ENCODE data around the gene UCK2.

DNA sequence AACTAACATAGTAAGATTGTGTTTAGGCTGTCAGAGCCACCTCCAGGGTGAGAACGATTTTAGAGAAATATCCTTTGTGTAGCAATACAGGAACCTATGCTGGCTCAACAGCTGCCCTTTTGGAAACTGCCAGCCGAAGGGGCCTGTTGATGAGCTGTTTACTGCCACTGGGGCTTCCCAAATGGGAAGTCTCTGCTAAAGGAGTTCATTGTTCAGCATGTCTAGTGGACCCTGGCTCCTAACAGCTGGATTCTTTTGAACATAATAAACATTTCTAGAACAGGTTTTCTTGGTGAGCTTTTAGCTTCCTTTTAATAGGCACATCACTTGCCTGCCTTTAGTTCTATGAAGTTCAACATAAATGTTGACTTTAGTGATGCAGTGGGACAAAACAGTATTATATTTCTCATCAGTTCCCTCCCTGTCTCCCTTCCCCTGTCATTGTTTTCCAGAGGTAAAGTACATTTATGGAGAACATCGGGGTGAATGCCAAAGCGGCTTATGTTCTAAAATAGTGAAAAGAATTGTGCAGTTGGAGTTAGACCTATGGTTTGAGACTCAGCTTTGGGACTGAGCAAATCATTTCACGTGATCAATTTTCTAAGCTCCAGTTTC is 57.4 kb downstream of the UCK2 start:
- TF ChIP-seq, protein P1, sequence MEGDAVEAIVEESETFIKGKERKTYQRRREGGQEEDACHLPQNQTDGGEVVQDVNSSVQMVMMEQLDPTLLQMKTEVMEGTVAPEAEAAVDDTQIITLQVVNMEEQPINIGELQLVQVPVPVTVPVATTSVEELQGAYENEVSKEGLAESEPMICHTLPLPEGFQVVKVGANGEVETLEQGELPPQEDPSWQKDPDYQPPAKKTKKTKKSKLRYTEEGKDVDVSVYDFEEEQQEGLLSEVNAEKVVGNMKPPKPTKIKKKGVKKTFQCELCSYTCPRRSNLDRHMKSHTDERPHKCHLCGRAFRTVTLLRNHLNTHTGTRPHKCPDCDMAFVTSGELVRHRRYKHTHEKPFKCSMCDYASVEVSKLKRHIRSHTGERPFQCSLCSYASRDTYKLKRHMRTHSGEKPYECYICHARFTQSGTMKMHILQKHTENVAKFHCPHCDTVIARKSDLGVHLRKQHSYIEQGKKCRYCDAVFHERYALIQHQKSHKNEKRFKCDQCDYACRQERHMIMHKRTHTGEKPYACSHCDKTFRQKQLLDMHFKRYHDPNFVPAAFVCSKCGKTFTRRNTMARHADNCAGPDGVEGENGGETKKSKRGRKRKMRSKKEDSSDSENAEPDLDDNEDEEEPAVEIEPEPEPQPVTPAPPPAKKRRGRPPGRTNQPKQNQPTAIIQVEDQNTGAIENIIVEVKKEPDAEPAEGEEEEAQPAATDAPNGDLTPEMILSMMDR (IDR thresholded peaks at IDR 0.05; ENCODE audit: low read length), result no peak
- TF ChIP-seq EZH2 (IDR thresholded peaks at IDR 0.05; ENCODE audit: borderline replicate concordance, low read length), result no peak
